ENCODE data around the gene UGT1A4. TPM values are rescaled to one million over a fixed set of nuclear protein-coding genes. Genes with fewer than 3 reads are reported as not detected.

UGT1A4 gene
- total and polyA plus RNA-seq, 2 of the 8 experiments (the other 6 are each of a cell fraction or from before 2014, with no cell fraction given), result not detected

DNA sequence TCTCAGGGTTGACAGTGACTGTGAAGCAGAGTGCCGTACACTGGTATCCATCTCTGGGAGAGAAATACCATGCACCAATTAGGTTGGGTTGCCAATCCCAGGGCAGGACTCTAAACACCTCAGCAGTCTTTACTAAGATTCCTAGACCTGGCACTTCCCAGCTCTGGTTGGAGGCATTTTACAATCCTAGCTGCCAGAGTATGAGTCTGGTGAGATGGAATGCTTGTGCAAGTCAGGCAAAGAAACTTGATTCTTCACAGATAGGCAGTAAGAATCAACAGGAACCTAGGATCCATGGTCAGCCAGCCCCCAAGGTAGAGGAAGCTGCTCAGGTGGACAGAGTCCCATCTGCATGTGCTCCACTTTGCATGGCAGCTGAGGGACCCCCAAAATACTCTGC, 11.8 kb upstream of the UGT1A4 start (continued):
- no peak for TF ChIP-seq FOSL1 (IDR thresholded peaks at IDR 0.05; ENCODE audit: insufficient read depth, low read depth, low read length)
